Measurements from ENCODE around the gene GFPT1.

GFPT1 gene

GRCh38 chr2:69386360-69386759 is 667 bp downstream of the GFPT1 start:
- TF ChIP-seq, protein P1, sequence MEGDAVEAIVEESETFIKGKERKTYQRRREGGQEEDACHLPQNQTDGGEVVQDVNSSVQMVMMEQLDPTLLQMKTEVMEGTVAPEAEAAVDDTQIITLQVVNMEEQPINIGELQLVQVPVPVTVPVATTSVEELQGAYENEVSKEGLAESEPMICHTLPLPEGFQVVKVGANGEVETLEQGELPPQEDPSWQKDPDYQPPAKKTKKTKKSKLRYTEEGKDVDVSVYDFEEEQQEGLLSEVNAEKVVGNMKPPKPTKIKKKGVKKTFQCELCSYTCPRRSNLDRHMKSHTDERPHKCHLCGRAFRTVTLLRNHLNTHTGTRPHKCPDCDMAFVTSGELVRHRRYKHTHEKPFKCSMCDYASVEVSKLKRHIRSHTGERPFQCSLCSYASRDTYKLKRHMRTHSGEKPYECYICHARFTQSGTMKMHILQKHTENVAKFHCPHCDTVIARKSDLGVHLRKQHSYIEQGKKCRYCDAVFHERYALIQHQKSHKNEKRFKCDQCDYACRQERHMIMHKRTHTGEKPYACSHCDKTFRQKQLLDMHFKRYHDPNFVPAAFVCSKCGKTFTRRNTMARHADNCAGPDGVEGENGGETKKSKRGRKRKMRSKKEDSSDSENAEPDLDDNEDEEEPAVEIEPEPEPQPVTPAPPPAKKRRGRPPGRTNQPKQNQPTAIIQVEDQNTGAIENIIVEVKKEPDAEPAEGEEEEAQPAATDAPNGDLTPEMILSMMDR (IDR thresholded peaks at IDR 0.05): no peak
- Histone ChIP-seq H3K79me2 (peaks cover 5% of the 10 kb centered on the region), H3K4me3 (ENCODE audit: low read depth, low read length) (peak overlapping the region; percentile 93), H3K4me1 (peaks cover 3% of the 10 kb centered on the region), H2AFZ (peak overlapping the region; percentile 94), H3K27me3 (ENCODE audit: control insufficient read depth, insufficient read depth, low read length) (no peaks in the 10 kb centered on the region), H3K9me3 (ENCODE audit: control insufficient read depth, low read length) (no peaks in the 10 kb centered on the region), H3K36me3 (ENCODE audit: control insufficient read depth, insufficient read depth, low read length) (no peaks in the 10 kb centered on the region), H3K27ac (peak overlapping the region; percentile 5), H3K9ac (no peak overlapping the region), H3K4me2 (ENCODE audit: low read length) (peak overlapping the region; percentile 83)

- Histone ChIP-seq H3K79me2 (peaks cover 6% of the 10 kb centered on the region), H3K4me1 (peaks cover 3% of the 10 kb centered on the region), H3K9me3 (ENCODE audit: control insufficient read depth, low read length) (no peaks in the 10 kb centered on the region), H3K4me3 (ENCODE audit: low read depth, low read length) (peak overlapping the region; percentile 93), H2AFZ (no peak overlapping the region), H3K4me2 (ENCODE audit: low read length) (peak overlapping the region; percentile 83), H3K36me3 (ENCODE audit: control insufficient read depth, insufficient read depth, low read length) (no peaks in the 10 kb centered on the region), H3K9ac (no peak overlapping the region), H3K27me3 (ENCODE audit: control insufficient read depth, insufficient read depth, low read length) (no peaks in the 10 kb centered on the region), H3K27ac (no peak overlapping the region)
- TF ChIP-seq, protein P1 (IDR thresholded peaks at IDR 0.05): no peak
Measured at GRCh38 chr2:69385443-69386151, 1.4 kb downstream of the GFPT1 start.

DNA sequence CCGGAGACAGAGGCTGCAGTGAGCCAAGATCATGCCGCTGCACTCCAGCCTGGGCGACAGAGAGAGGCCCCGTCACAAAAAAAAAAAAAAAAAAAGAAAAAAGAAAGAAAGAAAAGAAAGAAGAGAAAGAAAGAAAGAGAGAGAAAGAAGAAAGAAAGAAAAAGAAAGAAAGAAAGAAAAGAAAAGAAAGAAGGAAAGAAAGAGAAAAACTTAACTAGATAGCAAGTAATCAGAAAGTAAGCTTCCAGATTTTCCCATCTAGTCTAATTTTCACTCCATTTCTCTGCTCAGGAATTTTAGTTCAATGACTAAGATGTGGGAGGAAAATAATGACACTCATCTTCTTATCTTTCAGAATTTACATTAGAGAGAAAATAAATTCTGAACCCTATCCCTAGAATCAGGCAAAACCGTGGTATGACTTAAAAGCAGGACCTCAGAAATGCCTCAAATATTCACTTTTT is 2.4 kb downstream of the GFPT1 start:
- no peak overlapping the region for H2AFZ ChIP-seq
- H3K36me3 ChIP-seq (ENCODE audit: control insufficient read depth, insufficient read depth, low read length): no peaks in the 10 kb centered on the region
- peaks cover 3% of the 10 kb centered on the region for H3K4me1 ChIP-seq
- H3K9me3 ChIP-seq (ENCODE audit: control insufficient read depth, low read length): no peaks in the 10 kb centered on the region
- H3K27ac ChIP-seq: no peak overlapping the region
- peaks cover 10% of the 10 kb centered on the region for H3K79me2 ChIP-seq
- H3K9ac ChIP-seq: no peak overlapping the region
- no peak overlapping the region for H3K4me2 ChIP-seq (ENCODE audit: low read length)
- no peaks in the 10 kb centered on the region for H3K27me3 ChIP-seq (ENCODE audit: control insufficient read depth, insufficient read depth, low read length)
- no peak overlapping the region for H3K4me3 ChIP-seq (ENCODE audit: low read depth, low read length)
- TF ChIP-seq, protein P1 (IDR thresholded peaks at IDR 0.05): no peak

DNA sequence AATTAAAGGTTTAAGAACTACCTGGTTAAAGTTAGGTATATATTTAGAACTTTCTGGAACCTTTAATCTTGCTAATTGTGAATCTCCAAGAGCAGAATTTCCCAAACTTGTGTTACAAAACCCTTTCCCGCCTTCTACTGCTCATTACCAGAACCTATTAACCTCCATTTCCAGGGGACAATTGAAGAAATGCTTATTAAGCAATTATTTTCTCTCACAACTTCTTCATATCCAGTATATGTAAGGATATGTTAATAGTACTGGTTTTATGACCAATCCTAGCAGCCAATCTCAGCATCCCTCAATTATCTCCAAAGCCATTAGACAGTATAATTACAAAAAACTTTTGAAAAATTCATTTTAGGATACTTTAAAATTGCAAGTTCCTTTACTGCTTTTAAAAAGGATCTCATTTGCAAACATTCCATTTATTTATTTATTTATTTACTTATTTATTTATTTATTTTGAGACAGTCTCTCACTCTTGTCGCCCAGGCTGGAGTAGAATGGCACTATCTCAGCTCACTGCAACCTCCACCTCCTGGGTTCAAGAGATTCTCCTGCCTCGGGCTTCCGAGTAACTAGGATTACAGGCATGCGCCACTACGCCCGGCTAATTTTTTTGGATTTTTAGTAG is 3.7 kb downstream of the GFPT1 start:
- peaks cover 3% of the 10 kb centered on the region for H3K4me1 ChIP-seq
- peaks cover 10% of the 10 kb centered on the region for H3K79me2 ChIP-seq
- H3K4me2 ChIP-seq (ENCODE audit: low read length): no peak overlapping the region
- H3K27ac ChIP-seq: no peak overlapping the region
- no peaks in the 10 kb centered on the region for H3K27me3 ChIP-seq (ENCODE audit: control insufficient read depth, insufficient read depth, low read length)
- H2AFZ ChIP-seq: no peak overlapping the region
- TF ChIP-seq, protein P1 (IDR thresholded peaks at IDR 0.05): no peak
- H3K4me3 ChIP-seq (ENCODE audit: low read depth, low read length): no peak overlapping the region
- H3K36me3 ChIP-seq (ENCODE audit: control insufficient read depth, insufficient read depth, low read length): no peaks in the 10 kb centered on the region
- no peaks in the 10 kb centered on the region for H3K9me3 ChIP-seq (ENCODE audit: control insufficient read depth, low read length)
- H3K9ac ChIP-seq: no peak overlapping the region

Data from parathyroid adenoma (tissue), 2 donors.